Kidney (tissue), 14 donors: ENCODE measurements around the gene OR4D1. TPM values are rescaled to one million over a fixed set of nuclear protein-coding genes. Genes with fewer than 3 reads are reported as not detected.

Experiments
- DNase-seq, 5 donors: peaks; one replicate each; pipeline ENCODE4 v3.0.0-alpha.2; 2013 to 2020
- FAIRE-seq: peaks from 2 replicates; lab custom pipeline; 2012; peaks lifted over from hg19 to GRCh38; lab: Jason Lieb, UNC
- H3K27ac ChIP-seq, 2 donors: one replicate each; pipeline ENCODE4 v1.7.0; 2013; ENCODE audit warnings: low read depth in 2 of 2, low read length in 2 of 2, inconsistent platforms in 1 of 2
- H3K27me3 ChIP-seq: one replicate; pipeline ENCODE4 v1.7.1; 2013; ENCODE audit warnings: low read length, inconsistent platforms; ENCODE audit not compliant: control insufficient read depth, insufficient read depth
- H3K36me3 ChIP-seq, 3 donors: one replicate each; pipeline versions ENCODE4 v1.7.0 to v1.7.1; 2013; ENCODE audit warnings: low read length in 3 of 3, control low read depth in 1 of 3, inconsistent platforms in 1 of 3; ENCODE audit not compliant: insufficient read depth in 3 of 3, control insufficient read depth in 2 of 3
- H3K4me1 ChIP-seq, 3 donors: one replicate each; pipeline versions ENCODE4 v1.7.0 to v1.7.1; 2013; ENCODE audit warnings: low read length in 3 of 3, inconsistent platforms in 1 of 3, low read depth in 1 of 3; ENCODE audit not compliant: control insufficient read depth in 2 of 3, insufficient read depth in 2 of 3
- H3K4me3 ChIP-seq, 3 donors: one replicate each; pipeline versions ENCODE4 v1.7.0 to v1.8.1; 2013; ENCODE audit warnings: low read length in 3 of 3, control low read depth in 1 of 3, inconsistent platforms in 1 of 3
- H3K9ac ChIP-seq, 3 donors: one replicate each; pipeline versions ENCODE4 v1.7.0 to v1.7.1; 2013; ENCODE audit warnings: low read length in 3 of 3, control low read depth in 1 of 3, inconsistent platforms in 1 of 3
- H3K9me3 ChIP-seq, 3 donors: one replicate each; pipeline versions ENCODE4 v1.7.0 to v1.7.1; 2013; ENCODE audit warnings: low read length in 3 of 3, control low read depth in 1 of 3, inconsistent platforms in 1 of 3; ENCODE audit not compliant: control insufficient read depth in 2 of 3, insufficient read depth in 1 of 3
- intact Hi-C: fragments of 100-400 bp; cut with DNase I; formaldehyde crosslinking; loops from one replicate; pipeline ENCODE4 v1.11.1; 2022
- polyA plus RNA-seq: library from polyadenylated mRNA; stranded (reverse); fragments of 350-450 nt; fragmentation: Illumina TruSeq; extraction: RNeasy Lipid Tissue Mini Kit (QIAGEN cat#74804); gene quantifications from one replicate; pipeline ENCODE4 v1.2.3, GENCODE V29; 2014; ENCODE audit warnings: low read depth, low replicate concordance; ENCODE audit not compliant: insufficient read depth
- total RNA-seq: library from RNA; stranded (reverse); fragmentation: NEBNext Ultra II Directional; extraction: Animal tissue kit (Norgen Biotek cat#: 25700); gene quantifications from one replicate; pipeline ENCODE4 v1.2.1, GENCODE V29; 2021
- TF ChIP-seq, protein P1 (sequence below): IDR thresholded peaks from 3 replicates; pipeline ENCODE4 v1.5.1; 2012; ENCODE audit warnings: mild to moderate bottlenecking, moderate library complexity, borderline replicate concordance; ENCODE audit not compliant: insufficient read depth; ENCODE audit errors: extremely low read depth
- donor health status: control.
- donor health status: control.
- donor health status: control.
- donor health status: control.
- donor health status: control.
- donor health status: DM: yes; HTN: yes; CAD: no.
- donor health status: Normal renal cell carcinoma (clear cell type).

Gene OR4D1
- total and polyA plus RNA-seq, 2 donors from 2014 or later, result 0.06 TPM; not detected in 1

DNA sequence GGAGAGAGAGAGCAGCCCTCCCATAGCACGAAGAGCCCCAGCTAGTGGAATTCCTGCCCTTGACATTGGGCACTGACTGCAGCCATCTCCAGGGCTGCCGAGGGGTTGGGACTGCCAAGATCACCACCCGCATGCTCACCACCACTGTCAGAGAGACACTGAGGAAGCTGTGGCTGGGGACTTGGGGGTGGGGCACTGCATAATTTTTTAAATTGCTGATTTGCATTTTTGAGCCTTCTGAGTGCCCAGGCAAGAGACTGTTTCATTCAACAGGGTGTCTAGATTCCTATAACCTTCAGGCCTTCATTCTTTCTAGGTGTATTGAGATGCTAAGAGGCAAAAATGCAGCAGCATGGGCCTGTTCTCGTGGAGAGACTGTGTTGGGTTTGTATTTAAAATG, 35.3 kb downstream of the OR4D1 start:
- FAIRE-seq, result no peak
- H3K4me3 ChIP-seq, result no peak overlapping the region
- intact Hi-C loops, result no loop called here

DNA sequence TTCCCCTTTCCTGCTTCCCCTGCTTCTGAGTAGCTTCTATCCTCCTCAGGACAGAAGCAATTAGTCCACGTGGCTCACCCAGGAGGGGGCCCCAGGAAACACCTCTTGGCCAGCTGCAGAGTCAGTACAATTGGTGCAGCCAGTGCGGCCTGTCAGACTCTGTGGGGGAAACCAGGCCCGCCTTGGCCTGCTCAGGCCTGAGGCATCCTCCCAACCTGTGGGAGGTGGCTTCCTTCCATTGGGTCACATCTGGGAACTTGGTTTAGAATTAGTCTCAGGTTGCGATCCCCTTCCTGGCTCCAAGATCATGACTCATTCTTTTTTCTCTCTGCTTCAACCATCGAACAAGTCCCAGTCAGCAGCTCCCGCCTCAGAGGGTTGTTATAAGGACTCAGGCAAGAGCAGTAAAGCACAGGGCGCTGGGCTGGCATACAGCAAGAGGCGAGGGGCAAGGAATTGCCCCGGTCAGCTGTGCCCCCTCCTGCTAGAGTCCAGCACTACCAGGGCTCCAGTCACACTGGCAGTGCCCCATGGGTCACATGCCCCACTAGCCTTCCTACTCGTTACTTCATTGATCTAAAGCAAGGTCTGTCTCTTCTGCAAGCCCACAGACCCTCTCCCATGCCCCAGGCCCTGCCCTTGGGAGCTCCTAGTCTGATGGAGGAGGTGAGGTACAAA, 36.3 kb downstream of the OR4D1 start:
- Histone ChIP-seq H3K4me1 (no peaks in the 10 kb centered on the region), H3K9me3 (no peaks in the 10 kb centered on the region), H3K36me3 (no peaks in the 10 kb centered on the region), H3K27me3 (no peaks in the 10 kb centered on the region), H3K27ac (no peak overlapping the region), H3K4me3 (no peak overlapping the region), H3K9ac (no peak overlapping the region)
- TF ChIP-seq, protein P1, sequence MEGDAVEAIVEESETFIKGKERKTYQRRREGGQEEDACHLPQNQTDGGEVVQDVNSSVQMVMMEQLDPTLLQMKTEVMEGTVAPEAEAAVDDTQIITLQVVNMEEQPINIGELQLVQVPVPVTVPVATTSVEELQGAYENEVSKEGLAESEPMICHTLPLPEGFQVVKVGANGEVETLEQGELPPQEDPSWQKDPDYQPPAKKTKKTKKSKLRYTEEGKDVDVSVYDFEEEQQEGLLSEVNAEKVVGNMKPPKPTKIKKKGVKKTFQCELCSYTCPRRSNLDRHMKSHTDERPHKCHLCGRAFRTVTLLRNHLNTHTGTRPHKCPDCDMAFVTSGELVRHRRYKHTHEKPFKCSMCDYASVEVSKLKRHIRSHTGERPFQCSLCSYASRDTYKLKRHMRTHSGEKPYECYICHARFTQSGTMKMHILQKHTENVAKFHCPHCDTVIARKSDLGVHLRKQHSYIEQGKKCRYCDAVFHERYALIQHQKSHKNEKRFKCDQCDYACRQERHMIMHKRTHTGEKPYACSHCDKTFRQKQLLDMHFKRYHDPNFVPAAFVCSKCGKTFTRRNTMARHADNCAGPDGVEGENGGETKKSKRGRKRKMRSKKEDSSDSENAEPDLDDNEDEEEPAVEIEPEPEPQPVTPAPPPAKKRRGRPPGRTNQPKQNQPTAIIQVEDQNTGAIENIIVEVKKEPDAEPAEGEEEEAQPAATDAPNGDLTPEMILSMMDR, result no peak
- intact Hi-C loops, result no loop called here
- FAIRE-seq (no peak), DNase-seq (peak in 2 of 5 donors; percentile 22 to 24)

More for the DNA sequence above, 35.3 kb downstream of the OR4D1 start:
- H3K36me3 ChIP-seq, result no peaks in the 10 kb centered on the region
- H3K27me3 ChIP-seq, result no peaks in the 10 kb centered on the region
- no peak overlapping the region for H3K9ac ChIP-seq
- H3K27ac ChIP-seq, result no peak overlapping the region
- TF ChIP-seq, protein P1, result no peak
- H3K9me3 ChIP-seq, result no peaks in the 10 kb centered on the region
- no peaks in the 10 kb centered on the region for H3K4me1 ChIP-seq
- no peak for DNase-seq

DNA sequence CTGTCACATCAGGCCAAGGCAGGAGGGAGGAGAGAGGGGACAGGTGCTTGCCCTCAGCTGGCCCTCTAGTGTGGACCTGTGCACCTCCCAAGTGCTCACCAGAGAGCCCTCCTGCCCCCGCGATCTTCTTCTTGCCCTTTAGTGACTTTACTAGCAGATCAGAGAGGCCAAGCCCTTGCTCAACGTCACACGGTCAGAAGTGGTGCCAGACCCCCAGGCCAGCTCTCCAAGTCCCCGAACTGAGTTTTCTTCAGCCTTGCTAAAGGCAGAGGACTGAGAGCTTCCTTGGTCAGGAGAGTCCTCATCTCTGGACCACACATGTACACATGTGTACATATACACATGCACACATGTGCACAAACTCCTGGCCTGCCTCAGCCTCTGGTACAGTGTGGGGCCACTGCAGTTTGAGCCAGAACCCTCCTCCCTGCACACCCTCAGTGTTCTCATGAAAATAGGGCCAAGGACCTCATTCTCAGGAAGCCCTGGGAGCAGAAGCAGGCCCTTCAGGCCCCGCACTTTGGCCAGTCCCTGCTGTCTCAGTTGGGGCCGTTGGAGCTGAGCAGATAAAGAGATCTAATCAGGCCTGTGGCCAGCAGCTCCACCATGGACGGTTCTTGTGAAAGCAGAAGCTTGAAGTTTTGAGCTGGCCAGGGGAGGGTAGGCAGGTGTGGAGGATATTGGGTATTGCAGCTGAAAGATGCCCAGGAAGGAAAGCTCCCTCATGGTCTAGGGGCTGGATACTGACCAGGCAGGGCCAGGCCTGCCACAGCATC, 37.0 kb downstream of the OR4D1 start:
- no peaks in the 10 kb centered on the region for H3K27me3 ChIP-seq
- no peak overlapping the region for H3K4me3 ChIP-seq
- no peak overlapping the region for H3K27ac ChIP-seq
- TF ChIP-seq, protein P1, result no peak
- H3K9ac ChIP-seq, result no peak overlapping the region
- DNase-seq (no peak), FAIRE-seq (no peak)
- no peaks in the 10 kb centered on the region for H3K4me1 ChIP-seq
- H3K36me3 ChIP-seq, result no peaks in the 10 kb centered on the region
- H3K9me3 ChIP-seq, result no peaks in the 10 kb centered on the region
- intact Hi-C loops, result no loop called here
